Suprapubic skin (tissue), 4 donors: ENCODE results near the gene XPC.

ENCODE experiments used
- EP300 ChIP-seq: sonication (generic); formaldehyde crosslinking; IDR thresholded peaks from one replicate; pipeline ENCODE4 v1.6.1; 2017; ENCODE audit warnings: antibody characterized with exemption
- POLR2A ChIP-seq, 2 donors: fragments of 450-650 bp; IDR thresholded peaks; one replicate each; pipeline ENCODE4 v1.6.1; 2017; ENCODE audit warnings: antibody characterized with exemption in 2 of 2, mild to moderate bottlenecking in 2 of 2, moderate library complexity in 2 of 2
- POLR2AphosphoS5 ChIP-seq, 3 donors: sonication (generic); formaldehyde crosslinking; IDR thresholded peaks; one replicate each; pipeline ENCODE4 v1.6.1; 2017; ENCODE audit warnings: antibody characterized with exemption in 3 of 3
- TF ChIP-seq, protein P1 (sequence below), 2 donors: fragments of 200-600 bp in 1 of 2; fragments of 450-650 bp in 1 of 2; sonication (generic) in 1 of 2; IDR thresholded peaks; one replicate each; pipeline ENCODE4 v1.5.1; 2016 to 2019; ENCODE audit warnings: antibody characterized with exemption in 2 of 2, mild to moderate bottlenecking in 1 of 2, moderate library complexity in 1 of 2

DNA sequence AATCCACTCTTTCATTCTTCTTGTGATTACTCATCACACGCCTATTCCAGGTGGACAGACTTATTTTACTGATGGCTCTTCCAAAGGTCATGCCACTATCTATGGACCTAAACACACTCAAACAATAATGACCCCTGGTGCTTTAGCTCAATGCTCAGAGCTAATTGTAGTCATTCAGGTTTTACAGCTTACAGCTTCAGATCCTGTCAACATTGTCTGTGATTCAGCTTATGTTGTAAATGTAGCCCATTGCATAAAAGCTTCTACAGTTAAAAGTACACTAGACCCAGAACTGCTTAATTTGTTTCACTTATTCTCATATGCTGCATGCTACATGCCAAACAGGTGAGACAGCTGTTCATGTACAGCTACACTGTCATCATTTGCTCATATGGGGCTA, 49.5 kb upstream of the XPC start:
- TF ChIP-seq, protein P1, sequence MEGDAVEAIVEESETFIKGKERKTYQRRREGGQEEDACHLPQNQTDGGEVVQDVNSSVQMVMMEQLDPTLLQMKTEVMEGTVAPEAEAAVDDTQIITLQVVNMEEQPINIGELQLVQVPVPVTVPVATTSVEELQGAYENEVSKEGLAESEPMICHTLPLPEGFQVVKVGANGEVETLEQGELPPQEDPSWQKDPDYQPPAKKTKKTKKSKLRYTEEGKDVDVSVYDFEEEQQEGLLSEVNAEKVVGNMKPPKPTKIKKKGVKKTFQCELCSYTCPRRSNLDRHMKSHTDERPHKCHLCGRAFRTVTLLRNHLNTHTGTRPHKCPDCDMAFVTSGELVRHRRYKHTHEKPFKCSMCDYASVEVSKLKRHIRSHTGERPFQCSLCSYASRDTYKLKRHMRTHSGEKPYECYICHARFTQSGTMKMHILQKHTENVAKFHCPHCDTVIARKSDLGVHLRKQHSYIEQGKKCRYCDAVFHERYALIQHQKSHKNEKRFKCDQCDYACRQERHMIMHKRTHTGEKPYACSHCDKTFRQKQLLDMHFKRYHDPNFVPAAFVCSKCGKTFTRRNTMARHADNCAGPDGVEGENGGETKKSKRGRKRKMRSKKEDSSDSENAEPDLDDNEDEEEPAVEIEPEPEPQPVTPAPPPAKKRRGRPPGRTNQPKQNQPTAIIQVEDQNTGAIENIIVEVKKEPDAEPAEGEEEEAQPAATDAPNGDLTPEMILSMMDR (IDR thresholded peaks at IDR 0.05), result no peak
- TF ChIP-seq POLR2AphosphoS5 (IDR thresholded peaks at IDR 0.05) (no peak), POLR2A (IDR thresholded peaks at IDR 0.05) (no peak), EP300 (no peak)
